Activated CD8-positive, alpha-beta memory T cell treated with anti-CD3 and anti-CD28 coated beads for 24 hours (primary cell): ENCODE results near the gene SORL1.
"Not testable (repeated sequence)": the region's sequence is repeated elsewhere in the genome, so short reads cannot be mapped to it uniquely, and the experiment has no call there.

Experiments
- DNase-seq: peaks from one replicate; pipeline ENCODE4 v3.0.0-alpha.2; 2020

The SORL1 gene

DNA sequence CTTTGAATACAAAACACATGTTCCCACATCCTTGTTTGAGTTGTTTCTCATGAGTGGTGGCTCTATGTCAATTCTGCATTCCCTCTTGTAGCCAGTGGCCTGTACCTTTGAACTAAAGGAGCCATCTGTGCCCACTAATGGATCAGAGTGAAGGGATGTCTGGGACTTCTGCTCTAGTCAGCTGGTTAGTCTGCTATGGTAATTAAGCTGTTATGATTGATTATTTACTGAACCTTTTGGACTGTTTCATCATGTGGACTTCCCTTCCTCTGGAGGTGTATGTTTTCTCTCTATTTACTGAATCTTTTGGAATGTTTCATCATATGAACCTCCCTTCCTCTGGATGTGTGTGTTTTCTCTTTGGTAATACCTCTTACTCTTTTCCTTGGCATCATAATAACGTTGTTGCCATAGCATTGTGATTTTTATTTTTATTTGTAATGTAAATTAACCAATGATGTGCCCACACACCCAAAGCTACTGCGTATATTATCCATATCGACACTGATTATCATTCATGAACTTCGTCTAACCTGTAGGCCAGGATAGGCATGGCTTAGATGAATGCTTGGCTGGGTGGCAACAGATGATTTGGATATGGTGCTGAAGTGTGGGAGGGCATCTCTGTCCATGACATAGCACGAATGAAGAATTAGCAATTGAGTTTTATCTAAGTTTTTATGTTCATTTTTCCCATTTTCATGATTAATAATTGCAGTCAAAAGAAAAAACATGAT, 113.0 kb downstream of the SORL1 start:
- no peak for DNase-seq

DNA sequence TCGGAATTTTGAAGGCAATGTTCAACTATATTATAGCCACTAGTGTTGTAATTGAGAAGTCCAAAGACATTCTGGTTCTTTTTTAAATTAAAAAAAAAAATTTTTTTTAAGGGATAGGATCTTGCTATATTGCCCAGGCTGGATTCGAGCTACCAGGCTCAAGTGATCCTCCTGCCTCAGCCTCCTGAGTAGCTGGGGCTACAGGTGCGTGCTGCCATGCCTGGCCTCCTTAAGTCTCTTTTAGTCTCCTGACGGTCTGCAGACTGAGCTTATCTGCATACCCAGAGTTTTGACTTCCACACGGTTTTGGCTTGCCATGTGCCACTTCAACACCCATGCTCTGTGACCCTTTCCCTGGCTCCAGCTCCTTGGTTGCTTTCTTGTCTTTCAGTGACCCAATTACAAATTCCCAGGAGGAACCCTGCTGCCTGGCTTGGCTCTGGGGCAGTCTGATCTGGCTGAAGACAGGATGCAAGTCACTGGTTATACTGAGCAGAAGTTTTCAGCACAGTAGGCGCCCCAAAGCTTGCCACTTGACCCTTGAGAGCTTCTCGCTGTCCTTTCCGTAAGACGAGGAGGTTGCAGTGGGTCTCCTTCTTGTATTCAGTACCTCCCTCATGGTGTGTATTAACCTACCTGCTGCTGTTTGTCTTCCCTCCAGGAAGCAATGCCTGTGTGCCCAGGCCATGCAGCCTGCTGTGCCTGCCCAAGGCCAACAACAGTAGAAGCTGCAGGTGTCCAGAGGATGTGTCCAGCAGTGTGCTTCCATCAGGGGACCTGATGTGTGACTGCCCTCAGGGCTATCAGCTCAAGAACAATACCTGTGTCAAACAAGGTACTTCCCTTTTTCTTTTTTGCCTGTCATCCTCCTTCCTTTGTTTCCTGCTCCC, 114.4 kb downstream of the SORL1 start:
- no peak for DNase-seq

- no peak for DNase-seq
Observed at GRCh38 chr11:121567995-121568394, 115.9 kb downstream of the SORL1 start.

DNA sequence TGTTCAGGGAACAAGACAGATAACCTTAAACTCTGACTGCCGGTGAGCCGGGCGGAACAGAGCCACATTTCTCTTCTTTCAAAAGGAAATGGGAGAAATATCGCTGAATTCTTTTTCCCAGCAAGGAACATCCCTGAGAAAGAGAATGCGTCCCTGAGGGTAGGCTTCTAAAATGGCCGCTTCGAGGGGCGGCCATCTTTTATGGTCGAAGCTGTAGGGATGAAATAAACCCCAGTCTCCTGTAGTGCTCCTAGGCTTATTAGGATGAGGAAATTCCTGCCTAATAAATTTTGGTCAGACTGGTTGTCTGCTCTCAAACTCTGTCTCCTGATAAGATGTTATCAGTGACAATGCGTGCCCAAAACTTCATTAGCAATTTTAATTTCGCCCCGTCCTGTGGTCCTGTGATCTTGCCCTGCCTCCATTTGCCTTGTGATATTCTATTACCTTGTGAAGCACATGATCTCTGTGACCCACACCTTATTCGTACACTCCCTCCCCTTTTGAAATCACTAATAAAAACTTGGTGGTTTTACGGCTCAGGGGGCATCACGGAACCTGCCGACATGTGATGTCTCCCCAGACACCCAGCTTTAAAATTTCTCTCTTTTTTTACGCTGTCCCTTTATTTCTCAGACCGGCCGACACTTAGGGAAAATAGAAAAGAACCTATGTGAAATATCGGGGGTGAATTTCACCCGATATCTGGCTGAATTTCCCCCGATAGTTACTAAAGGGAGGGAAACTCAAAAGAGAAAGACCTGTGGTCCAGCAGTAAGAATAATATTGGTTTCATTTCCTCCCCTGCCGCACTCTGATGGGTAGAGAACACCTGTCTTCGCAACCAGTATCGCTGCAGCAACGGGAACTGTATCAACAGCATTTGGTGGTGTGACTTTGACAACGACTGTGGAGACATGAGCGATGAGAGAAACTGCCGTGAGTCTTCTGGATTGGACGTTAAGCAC, 117.5 kb downstream of the SORL1 start:
- DNase-seq: not testable (repeated sequence)

DNA sequence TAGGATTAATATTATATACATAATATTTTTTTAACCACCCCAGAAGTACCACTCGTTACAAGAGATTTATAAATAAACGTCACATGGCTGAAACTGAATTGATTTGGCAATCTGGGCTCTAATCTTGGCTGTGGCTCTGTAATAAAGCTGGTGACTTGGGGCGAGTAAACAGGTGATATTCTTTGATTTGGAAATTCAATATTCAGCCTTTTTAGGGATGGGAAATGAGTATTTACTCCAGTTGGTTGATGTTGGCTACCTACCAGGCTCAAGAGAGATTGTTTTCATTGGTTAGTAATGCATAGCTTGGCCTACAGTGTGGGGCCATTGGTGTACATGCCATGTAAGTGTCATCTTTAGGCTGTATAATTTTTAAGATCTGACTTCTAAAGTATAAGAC, 118.3 kb downstream of the SORL1 start:
- DNase-seq: no peak

GRCh38 chr11:121571506-121571905, 119.4 kb downstream of the SORL1 start:
- DNase-seq: no peak

- no peak for DNase-seq
Observed at GRCh38 chr11:121572571-121573059, 120.5 kb downstream of the SORL1 start.

DNA sequence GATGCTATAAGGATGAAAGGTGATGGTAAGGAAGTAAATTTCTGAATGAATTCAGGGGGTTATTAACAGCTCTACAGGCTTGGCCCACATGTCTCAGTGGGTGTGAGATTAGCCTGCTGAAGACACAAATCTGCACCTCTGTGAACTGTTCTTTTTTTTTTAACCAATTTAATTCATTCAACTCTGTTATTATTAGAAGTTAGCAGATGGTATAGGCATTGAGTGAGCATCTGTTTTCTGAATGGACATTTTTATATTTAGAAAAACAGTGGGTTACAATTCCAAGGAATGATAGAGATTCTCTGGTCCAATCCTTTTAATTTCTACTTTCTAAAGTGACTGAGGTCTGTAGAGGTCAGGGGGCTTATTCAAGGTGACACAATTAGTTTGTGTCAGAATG, 122.7 kb downstream of the SORL1 start:
- DNase-seq: no peak

DNA sequence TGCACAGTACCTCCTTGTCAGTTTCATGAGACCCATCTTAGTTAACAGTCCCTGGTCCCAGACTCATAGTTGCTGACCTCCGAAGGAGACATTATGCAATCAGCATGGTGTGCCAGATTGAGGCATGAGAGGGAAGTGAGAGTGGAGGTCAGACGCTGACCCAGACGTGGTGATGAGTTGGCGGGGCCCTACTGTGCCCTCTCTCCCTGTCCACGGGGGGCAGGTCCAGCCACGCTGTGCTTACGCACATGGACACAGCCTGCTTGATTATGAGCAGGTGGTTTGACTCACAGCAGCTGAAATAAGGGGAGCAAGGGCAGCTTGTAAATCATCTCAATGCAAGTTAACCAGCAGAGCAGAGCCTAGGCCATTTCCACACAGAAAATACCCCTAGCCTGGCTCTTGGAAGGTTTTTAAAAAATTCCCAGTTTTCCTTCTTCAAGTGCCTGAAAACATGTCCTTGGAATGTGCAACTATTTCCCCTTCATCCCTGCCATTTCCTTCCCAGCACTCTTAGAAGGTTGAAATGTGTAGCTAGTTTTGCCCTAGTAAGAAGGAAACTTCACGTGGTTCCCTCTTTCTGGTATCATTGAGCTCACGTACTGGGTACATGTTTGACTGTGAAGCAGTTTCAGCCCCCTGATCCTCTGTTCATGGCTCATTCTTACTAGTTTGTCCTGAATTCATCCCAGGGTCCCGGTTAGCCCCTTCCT, 123.3 kb downstream of the SORL1 start:
- no peak for DNase-seq

DNA sequence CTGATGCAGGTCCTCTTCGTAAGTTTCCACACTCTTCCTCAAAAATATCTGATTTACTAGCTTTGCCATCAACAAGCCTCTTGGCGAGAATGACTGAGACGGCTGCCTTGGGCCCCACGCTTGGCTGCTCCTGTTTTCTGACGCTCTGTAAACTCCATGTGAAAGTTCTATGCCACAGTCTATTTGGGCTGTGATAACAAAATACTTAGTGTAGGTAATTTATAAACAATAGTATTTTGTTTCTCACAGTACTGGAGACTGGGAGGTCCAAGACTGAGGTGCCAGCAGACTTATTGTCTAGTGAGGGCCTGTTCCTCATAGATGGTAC, 123.8 kb downstream of the SORL1 start:
- DNase-seq: no peak

DNA sequence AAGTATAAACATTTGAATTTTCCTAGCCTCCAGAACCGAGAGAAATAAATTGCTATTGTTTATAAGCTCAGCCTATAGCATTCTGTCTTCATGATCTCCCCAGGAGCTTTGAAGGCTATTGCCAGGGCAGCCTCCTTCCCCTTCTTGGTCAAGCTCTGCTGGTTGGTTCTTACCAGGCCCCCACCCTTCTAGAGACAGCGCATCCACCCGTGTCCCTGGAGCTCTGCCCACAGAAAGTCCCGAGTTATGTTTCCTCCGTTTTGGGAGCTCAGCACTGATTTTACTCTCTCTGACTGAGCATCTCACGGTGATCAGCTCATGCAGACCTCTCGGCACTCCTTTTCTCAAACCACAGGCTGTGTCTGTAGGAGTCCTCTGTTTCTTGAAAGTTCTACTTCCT, 124.4 kb downstream of the SORL1 start:
- DNase-seq: no peak

DNA sequence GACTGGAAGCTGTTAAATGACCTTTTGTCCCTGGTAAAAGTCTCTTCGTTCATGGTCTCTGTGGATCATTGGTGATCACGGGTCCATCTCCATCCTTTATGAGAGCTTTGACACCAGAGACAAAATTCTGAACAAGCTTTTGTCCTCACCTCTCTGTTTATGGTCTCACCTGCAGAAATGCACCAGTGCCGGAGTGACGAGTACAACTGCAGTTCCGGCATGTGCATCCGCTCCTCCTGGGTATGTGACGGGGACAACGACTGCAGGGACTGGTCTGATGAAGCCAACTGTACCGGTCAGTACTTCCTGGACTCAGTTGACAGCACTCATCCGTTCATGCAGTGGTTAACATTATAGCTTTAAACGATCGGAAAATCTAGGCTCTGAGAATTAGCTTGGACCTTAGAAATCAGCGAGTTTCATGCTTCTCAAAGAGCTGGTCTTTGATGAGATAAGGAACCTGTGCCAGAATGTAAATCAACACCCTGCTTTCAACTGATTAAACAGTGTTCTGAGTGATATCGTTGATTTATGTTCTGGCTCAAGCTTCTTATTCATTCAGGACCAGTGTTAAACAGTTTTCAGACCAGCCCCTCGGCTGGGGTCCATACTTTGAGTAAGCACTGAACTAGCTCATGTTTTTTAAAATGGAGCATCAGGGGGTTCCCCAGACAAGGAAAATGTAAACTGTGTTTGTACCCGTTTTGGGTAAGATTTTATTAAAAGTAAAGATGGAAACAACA, 125.2 kb downstream of the SORL1 start:
- no peak for DNase-seq

DNA sequence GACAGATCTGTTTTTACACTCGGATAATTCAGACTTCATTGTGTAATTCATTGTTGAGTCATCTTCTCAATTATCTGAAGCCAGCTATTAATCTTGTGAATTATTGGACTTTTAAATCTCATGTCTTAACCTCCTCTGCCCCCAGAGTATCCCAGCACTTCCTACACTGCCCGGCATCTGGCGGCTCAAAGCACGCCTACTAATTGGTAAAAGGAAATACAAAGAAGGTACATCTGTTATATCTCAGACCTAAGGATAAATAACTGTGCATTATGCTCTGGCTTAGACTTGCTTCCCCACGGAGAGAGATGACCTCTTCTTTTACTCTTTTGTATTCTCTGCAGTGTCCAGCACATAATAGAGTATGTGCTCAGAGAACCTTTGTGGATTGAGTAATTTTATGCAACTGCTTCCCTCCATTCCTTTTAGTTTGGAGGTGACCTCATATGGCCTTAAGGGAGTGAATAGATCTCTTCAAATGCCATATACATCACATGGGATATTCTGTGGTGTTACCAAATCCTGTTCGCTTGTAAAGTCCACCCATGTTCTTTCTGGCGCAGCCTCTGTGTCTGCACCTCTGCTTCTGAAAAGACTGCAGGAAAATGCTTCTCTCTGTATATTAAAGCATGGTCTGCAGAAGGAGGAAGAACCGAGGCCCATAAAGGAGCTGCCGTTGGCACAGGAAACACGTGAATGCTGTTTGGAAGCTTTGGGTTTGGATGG, 126.3 kb downstream of the SORL1 start:
- DNase-seq: no peak

- no peak for DNase-seq
Observed at GRCh38 chr11:121580154-121580553, 128.0 kb downstream of the SORL1 start.

- DNase-seq: no peak
Observed at GRCh38 chr11:121581607-121582006, 129.5 kb downstream of the SORL1 start.

GRCh38 chr11:121582296-121582695, 130.2 kb downstream of the SORL1 start:
- no peak for DNase-seq

DNA sequence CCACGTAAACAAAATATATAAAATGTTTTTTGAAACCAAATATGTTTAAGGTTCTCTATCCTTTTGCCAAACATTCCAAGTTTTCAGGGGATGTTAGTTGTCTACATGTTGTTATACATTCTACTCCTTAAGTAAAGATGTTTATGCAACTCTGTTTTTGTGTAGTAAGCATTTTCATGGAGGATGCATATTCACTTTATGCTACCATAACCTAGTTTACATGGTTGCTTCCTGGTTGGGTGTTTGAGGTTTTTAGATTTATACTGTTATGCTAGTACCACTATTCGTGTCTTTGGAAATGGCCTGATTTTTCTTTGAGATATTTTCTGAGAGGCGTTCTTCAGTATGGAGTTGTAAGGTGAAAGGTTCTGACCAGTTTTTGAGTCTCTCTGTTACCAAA, 131.7 kb downstream of the SORL1 start:
- no peak for DNase-seq

GRCh38 chr11:121586750-121587149, 134.6 kb downstream of the SORL1 start:
- DNase-seq: no peak

DNA sequence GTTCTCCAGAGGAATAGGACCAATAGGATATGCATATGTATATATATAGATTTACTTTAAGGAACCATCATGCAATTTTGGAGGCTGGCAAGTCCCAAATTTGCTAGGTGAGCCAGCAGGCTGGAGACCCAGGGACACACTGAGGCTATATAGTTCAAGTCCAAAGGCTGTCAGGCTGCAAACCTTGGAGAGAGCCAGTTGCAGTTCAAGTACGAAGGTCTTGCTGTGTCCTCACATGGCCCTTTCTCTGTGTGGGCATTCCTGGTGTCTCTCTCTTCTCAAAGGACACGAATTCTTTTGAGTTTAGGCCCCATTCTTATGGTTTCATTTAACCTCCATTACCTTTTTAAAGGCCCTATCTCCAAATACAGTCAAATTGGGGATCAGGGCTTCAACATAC, 135.1 kb downstream of the SORL1 start:
- no peak for DNase-seq

DNA sequence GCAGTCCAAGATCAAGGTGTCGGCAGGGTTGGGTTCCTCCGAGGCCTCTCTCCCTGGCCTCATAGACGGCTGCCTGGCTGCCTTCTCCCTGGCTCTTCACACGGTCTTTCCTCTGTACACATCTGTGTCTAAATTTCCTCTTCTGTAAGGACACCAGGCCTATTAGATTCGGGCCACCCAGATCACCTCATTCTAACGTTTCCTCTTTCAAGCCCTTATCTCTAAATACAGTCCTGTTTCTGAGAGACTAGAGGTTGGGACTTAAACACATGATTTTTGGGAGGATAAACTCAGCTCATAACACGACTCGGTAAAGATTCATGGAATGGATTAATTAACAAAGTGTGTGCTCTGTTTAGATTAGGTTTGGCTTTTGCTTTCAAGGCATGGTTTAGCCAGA, 136.6 kb downstream of the SORL1 start:
- no peak for DNase-seq
